ENCODE results near the gene ITGB7. TPM values are rescaled to one million over a fixed set of nuclear protein-coding genes. Genes with fewer than 3 reads are reported as not detected.
A peak's percentile ranks its signal among the peaks of the same experiment; 100 is the strongest.
"Not testable (repeated sequence)": the region's sequence is repeated elsewhere in the genome, so short reads cannot be mapped to it uniquely, and the experiment has no call there.

ITGB7 gene
- total RNA-seq, 4 donors from 2014 or later, result 1.1 to 1.8 (median 1.4) TPM

DNA sequence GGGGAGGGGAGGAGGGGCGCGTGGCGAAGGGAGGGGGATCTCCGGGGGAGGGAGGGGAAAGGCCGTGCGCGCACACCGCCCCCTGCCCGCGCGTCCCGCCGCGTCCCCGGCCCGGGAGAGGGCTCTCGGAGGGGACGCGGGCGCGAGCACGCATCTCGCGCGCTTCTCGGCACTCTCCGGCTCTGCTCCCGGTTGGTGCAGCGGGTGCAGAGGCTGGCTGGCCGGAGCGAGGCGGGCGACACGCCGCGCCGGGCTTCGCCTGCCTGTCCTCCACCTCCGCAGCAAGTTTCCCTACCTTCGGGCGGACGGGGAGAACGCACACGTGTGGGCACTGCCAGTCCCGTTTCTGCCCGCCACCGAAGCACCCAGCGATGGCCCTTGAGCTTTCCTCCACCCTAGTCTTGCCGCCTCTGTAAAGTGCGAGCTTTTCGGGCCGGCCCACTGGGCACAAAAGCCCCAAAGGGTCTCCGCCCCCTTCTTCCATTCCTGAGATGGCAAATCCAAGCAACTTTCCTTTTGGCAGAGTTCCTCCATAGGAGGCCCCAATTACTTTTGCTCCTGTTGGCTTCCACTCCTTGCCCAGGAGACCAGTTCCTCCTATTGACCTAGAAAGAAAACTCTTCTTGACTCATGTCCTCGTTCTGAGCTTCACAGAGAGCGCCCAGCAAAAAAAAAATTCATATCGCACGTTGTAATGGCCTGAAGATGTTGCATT lies 26.0 kb downstream of the ITGB7 start:
- H3K4me3 ChIP-seq, result peak overlapping the region; percentile 75 to 87 (median 84)
- WGBS, result 5% methylated on average over 12 of the region's 57 CpGs
- intact Hi-C loops (cut with DNase I), result no loop called here
- TF ChIP-seq POLR2AphosphoS5 (IDR thresholded peaks at IDR 0.05) (no peak), EP300 (IDR thresholded peaks at IDR 0.05) (no peak), POLR2A (IDR thresholded peaks at IDR 0.05; ENCODE audit: low read depth) (no peak)
- TF ChIP-seq, protein P1, sequence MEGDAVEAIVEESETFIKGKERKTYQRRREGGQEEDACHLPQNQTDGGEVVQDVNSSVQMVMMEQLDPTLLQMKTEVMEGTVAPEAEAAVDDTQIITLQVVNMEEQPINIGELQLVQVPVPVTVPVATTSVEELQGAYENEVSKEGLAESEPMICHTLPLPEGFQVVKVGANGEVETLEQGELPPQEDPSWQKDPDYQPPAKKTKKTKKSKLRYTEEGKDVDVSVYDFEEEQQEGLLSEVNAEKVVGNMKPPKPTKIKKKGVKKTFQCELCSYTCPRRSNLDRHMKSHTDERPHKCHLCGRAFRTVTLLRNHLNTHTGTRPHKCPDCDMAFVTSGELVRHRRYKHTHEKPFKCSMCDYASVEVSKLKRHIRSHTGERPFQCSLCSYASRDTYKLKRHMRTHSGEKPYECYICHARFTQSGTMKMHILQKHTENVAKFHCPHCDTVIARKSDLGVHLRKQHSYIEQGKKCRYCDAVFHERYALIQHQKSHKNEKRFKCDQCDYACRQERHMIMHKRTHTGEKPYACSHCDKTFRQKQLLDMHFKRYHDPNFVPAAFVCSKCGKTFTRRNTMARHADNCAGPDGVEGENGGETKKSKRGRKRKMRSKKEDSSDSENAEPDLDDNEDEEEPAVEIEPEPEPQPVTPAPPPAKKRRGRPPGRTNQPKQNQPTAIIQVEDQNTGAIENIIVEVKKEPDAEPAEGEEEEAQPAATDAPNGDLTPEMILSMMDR (IDR thresholded peaks at IDR 0.05), result no peak
- peaks cover 21 to 44% (median 39%) of the 10 kb centered on the region in 4 donors for H3K36me3 ChIP-seq
- no peaks in the 10 kb centered on the region for H3K9me3 ChIP-seq
- DNase-seq (ENCODE audit: extremely low spot score), result no peak
- H3K27ac ChIP-seq (replicated peaks in 1 of 4), result peak overlapping the region; percentile 92 to 96 (median 94)
- peaks cover 42 to 53% (median 51%) of the 10 kb centered on the region in 4 donors for H3K4me1 ChIP-seq
- H3K27me3 ChIP-seq, result no peaks in the 10 kb centered on the region

DNA sequence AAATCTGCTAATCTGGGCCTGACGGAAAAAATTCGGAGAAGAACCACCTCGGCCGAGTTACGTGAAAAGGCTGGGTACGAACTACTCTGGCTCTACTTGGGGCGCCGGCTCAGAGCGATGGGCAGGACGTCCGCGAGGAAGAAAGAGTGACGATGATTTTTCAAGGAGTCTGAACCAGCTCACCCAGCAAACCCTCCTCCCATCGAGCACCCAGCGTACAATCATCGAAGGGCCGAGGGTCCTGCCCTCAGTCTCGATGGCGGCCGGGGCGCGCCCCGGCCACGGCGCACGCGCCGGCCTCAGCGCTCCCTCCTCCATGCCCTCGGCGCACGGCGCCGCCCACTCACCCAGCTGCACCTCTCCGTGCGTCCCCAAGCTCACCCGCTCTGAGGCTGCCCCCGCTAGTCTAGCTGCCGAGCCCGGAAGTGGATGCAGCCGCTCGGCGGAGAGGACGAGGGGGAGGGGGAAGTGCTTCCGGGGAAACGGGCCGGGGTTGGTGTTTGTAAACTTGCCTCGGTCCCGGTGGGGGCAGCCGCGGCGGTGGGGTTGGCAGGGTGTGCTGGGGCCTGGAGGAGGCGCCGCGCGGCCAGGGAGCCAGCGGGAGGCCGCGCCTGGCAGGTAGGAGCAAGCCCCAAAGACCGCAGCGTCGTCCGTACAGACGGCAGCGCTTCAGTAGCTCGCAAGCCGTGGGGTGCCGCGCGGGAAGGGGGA lies 26.7 kb downstream of the ITGB7 start, which contains the start of the genes CSAD and ZNF740:
CSAD (minus strand) TSS at position 706 of the 711 bp plus-strand sequence. CDS start 7,455 bp downstream, outside the sequence.
ZNF740 (plus strand) TSS at position 503 of the 711 bp plus-strand sequence. CDS start 1,262 bp downstream, outside the sequence.
- intact Hi-C loops (cut with DNase I), result no loop called here
- peak within 1 kb of the TSS; percentile 92 to 96 (median 94) for H3K27ac ChIP-seq (replicated peaks in 1 of 4)
- peak; percentile 99 for DNase-seq (ENCODE audit: extremely low spot score)
- H3K4me3 ChIP-seq, result peak within 1 kb of the TSS; percentile 75 to 87 (median 84)
- H3K27me3 ChIP-seq, result no peaks in the 10 kb centered on the region
- H3K36me3 ChIP-seq, result peaks cover 14 to 37% (median 32%) of the 10 kb centered on the region in 4 donors
- peaks cover 42 to 51% (median 49%) of the 10 kb centered on the region in 4 donors for H3K4me1 ChIP-seq
- 0% methylated on average over 31 of the region's 70 CpGs for WGBS
- no peak for TF ChIP-seq EP300 (IDR thresholded peaks at IDR 0.05)
- TF ChIP-seq POLR2AphosphoS5 (IDR thresholded peaks at IDR 0.05), result peak; percentile 85 to 92
- TF ChIP-seq, protein P1 (IDR thresholded peaks at IDR 0.05), result peak in 1 of 3 experiments; percentile 24
- peak; percentile 29 for TF ChIP-seq POLR2A (IDR thresholded peaks at IDR 0.05; ENCODE audit: low read depth)
- no peaks in the 10 kb centered on the region for H3K9me3 ChIP-seq

DNA sequence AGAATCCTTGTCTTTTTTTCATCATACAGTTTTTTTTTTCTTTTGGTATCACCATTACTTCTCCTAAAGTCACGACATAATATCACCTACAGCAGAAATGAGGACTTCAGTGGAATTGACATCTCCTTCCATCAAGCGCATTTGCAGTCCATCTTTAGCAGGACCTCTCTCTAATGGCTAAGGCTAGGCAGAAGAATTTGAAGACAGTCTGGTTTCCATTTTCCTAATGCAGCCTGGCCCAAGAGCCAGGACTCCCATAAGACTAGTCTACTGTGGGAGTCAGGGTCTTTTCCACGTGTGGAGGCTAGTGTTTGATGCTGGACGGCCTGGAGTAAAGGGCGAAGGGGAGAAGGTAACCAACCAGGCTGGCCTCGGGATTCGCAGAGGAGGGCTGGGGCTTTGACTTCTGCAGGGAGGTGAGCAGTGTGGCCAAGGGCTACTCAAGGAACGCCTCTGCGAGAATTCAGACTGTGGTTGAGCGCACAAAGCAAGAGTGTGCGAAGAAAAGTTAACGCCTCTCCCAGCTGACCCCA lies 27.3 kb downstream of the ITGB7 start:
- WGBS, result 15% methylated on average over 11 of the region's 12 CpGs
- no peak for TF ChIP-seq EP300 (IDR thresholded peaks at IDR 0.05)
- TF ChIP-seq, protein P1 (IDR thresholded peaks at IDR 0.05), result no peak
- no peak for TF ChIP-seq POLR2AphosphoS5 (IDR thresholded peaks at IDR 0.05)
- TF ChIP-seq POLR2A (IDR thresholded peaks at IDR 0.05; ENCODE audit: low read depth), result no peak
- intact Hi-C loops (cut with DNase I), result no loop called here
- DNase-seq (ENCODE audit: extremely low spot score), result no peak
- H3K27ac ChIP-seq (replicated peaks in 1 of 4), result peak overlapping the region; percentile 92 to 96 (median 94)
- peak overlapping the region; percentile 75 to 87 (median 84) for H3K4me3 ChIP-seq
- no peaks in the 10 kb centered on the region for H3K27me3 ChIP-seq
- H3K9me3 ChIP-seq, result no peaks in the 10 kb centered on the region
- H3K4me1 ChIP-seq, result peaks cover 42 to 53% (median 47%) of the 10 kb centered on the region in 4 donors
- H3K36me3 ChIP-seq, result peaks cover 8 to 31% (median 26%) of the 10 kb centered on the region in 4 donors

DNA sequence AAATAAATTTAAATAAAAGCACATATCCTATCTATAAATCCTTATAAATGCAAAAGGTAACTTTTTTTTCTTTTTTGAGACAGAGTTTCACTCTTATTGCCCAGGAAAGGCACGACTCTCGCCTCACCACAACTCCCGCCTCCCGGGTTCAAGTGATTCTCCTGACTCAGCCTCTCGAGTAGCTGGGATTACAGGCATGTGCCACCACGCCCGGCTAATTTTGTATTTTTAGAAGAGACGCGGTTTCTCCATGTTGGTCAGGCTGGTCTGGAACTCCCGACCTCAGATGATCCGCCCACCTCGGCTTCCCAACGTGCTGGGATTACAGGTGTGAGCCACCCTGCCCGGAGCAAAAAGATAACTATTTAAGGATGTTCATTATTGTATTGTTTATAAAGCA lies 28.2 kb downstream of the ITGB7 start:
- H3K9me3 ChIP-seq; H3K27me3 ChIP-seq; intact Hi-C loops (cut with DNase I); H3K4me3 ChIP-seq; DNase-seq (ENCODE audit: extremely low spot score): not testable (repeated sequence)
- H3K36me3 ChIP-seq, result peaks cover 8 to 21% (median 17%) of the 10 kb centered on the region in 4 donors
- H3K4me1 ChIP-seq, result peaks cover 34 to 45% (median 40%) of the 10 kb centered on the region in 4 donors
- WGBS, result 95% methylated on average over 14 of the region's 14 CpGs
- peak overlapping the region in 2 of 4 donors; percentile 92 to 96 for H3K27ac ChIP-seq (replicated peaks in 1 of 4)

DNA sequence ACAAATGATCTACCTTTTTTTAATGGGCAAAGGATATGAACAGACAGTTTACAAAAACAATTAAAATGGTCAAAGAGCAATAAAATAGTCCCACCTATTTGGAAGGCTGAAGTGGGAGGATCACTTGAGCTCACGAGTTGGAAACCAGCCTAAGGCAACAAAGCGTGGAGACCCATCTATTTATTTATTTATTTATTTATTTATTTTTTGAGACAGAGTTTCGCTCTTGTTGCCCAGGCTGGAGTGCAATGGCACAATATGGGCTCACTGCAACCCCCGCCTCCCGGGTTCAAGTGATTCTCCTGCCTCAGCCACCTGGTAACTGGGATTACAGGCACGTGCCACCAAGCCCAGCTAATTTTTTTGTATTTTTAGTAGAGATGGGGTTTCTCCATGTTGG lies 29.6 kb downstream of the ITGB7 start:
- H3K9me3 ChIP-seq; H3K27me3 ChIP-seq; H3K27ac ChIP-seq (replicated peaks in 1 of 4); intact Hi-C loops (cut with DNase I); DNase-seq (ENCODE audit: extremely low spot score); H3K4me3 ChIP-seq: not testable (repeated sequence)
- WGBS, result 94% methylated on average over 3 of the region's 6 CpGs
- peaks cover 20 to 36% (median 31%) of the 10 kb centered on the region in 4 donors for H3K4me1 ChIP-seq
- H3K36me3 ChIP-seq, result peaks cover 0 to 16% (median 8%) of the 10 kb centered on the region in 4 donors
